HFF-Myc (cell line): ENCODE results near the gene DCDC2B.

Experiments used
- DNase-seq: peaks from one replicate; pipeline ENCODE4 v3.0.0-alpha.2; 2011; ENCODE audit warnings: low read depth; ENCODE audit errors: extremely low read depth
- H3K4me3 ChIP-seq: replicated peaks from 2 replicates; pipeline ENCODE4 v1.5.1; 2011; ENCODE audit warnings: low read depth, mild to moderate bottlenecking, control low read depth, low read length
- CTCF ChIP-seq: IDR thresholded peaks from 2 replicates; pipeline ENCODE4 v1.5.1; 2012; ENCODE audit warnings: mild to moderate bottlenecking, low read depth, low read length, control low read depth; ENCODE audit errors: missing control alignments

The DCDC2B gene

GRCh38 chr1:32223683-32224082, 14.8 kb downstream of the DCDC2B start:
- TF ChIP-seq CTCF, result no peak
- DNase-seq, result no peak
- peak overlapping the region; percentile 98 for H3K4me3 ChIP-seq

- H3K4me3 ChIP-seq, result peak overlapping the region; percentile 98; the same call in 1 of the 2 replicates
- no peak for TF ChIP-seq CTCF
- DNase-seq, result no peak
Observed at GRCh38 chr1:32224285-32224684, 15.4 kb downstream of the DCDC2B start.

GRCh38 chr1:32228771-32229170, 19.9 kb downstream of the DCDC2B start:
- DNase-seq, result no peak
- no peak for TF ChIP-seq CTCF
- H3K4me3 ChIP-seq, result no peak overlapping the region

- no peak for DNase-seq
- no peak overlapping the region for H3K4me3 ChIP-seq
- TF ChIP-seq CTCF, result no peak
Observed at GRCh38 chr1:32231843-32232432, 23.0 kb downstream of the DCDC2B start.

- no peak for DNase-seq
- H3K4me3 ChIP-seq, result no peak overlapping the region
- no peak for TF ChIP-seq CTCF
Observed at GRCh38 chr1:32232558-32233304, 23.8 kb downstream of the DCDC2B start.

- TF ChIP-seq CTCF, result no peak
- no peak for DNase-seq
- no peak overlapping the region for H3K4me3 ChIP-seq
Observed at GRCh38 chr1:32234792-32235191, 25.9 kb downstream of the DCDC2B start.

GRCh38 chr1:32239337-32239736, 30.4 kb downstream of the DCDC2B start:
- TF ChIP-seq CTCF, result no peak
- DNase-seq, result no peak
- no peak overlapping the region for H3K4me3 ChIP-seq
